H1 (cell line): ENCODE results near the gene IFNL1. TPM values are rescaled to one million over a fixed set of nuclear protein-coding genes. Genes with fewer than 3 reads are reported as not detected.
A peak's percentile ranks its signal among the peaks of the same experiment; 100 is the strongest.

Experiments
- CTCF ChIA-PET: fragments of 300-600 bp; sonication (Branson Sonifier 250); formaldehyde crosslinking; loops from one replicate; lab custom pipeline; 2021; ENCODE audit not compliant: partially characterized antibody; lab: Charles Lee
- POLR2A ChIA-PET: fragments of 300-600 bp; sonication (Branson Sonifier 250); formaldehyde crosslinking; loops from one replicate; lab custom pipeline; 2021; ENCODE audit warnings: inconsistent platforms; ENCODE audit not compliant: partially characterized antibody; lab: Charles Lee
- DNase-seq, 2 experiments: peaks; one replicate each; pipeline versions ENCODE4 v3.0.0 to v3.0.0-alpha.2; 2010 to 2022; ENCODE audit warnings: low spot score in 2 of 2, low read depth in 1 of 2, mixed read lengths in 1 of 2
- FAIRE-seq: peaks from 2 replicates; lab custom pipeline; 2011; peaks lifted over from hg19 to GRCh38; lab: Jason Lieb, UNC
- H2AFZ ChIP-seq: 2 replicates; pipeline ENCODE4 v1.8.1; 2012; ENCODE audit warnings: low read length, inconsistent platforms
- H2AK5ac ChIP-seq: 2 replicates; pipeline ENCODE4 v1.6.1; 2013; ENCODE audit warnings: low read depth, low read length
- H2BK120ac ChIP-seq: replicated peaks from 2 replicates; pipeline ENCODE3; 2013; ENCODE audit warnings: low read depth, low read length, inconsistent platforms
- H2BK12ac ChIP-seq: 2 replicates; pipeline ENCODE4 v1.6.1; 2013; ENCODE audit warnings: low read depth, low read length
- H2BK15ac ChIP-seq: 2 replicates; pipeline ENCODE4 v1.6.1; 2013; ENCODE audit warnings: low read length
- H2BK20ac ChIP-seq: 2 replicates; pipeline ENCODE4 v1.6.1; 2013; ENCODE audit warnings: low read length
- H2BK5ac ChIP-seq: 2 replicates; pipeline ENCODE4 v1.6.1; 2013; ENCODE audit warnings: low read depth, low read length
- H3K14ac ChIP-seq: 2 replicates; pipeline ENCODE4 v1.6.1; 2013; ENCODE audit warnings: inconsistent platforms; ENCODE audit not compliant: insufficient read length
- H3K18ac ChIP-seq: 2 replicates; pipeline ENCODE4 v1.6.1; 2013; ENCODE audit warnings: low read length; ENCODE audit errors: extremely low read depth
- H3K23ac ChIP-seq: 2 replicates; pipeline ENCODE4 v1.6.1; 2013; ENCODE audit warnings: inconsistent platforms; ENCODE audit not compliant: insufficient read length
- H3K23me2 ChIP-seq: 2 replicates; pipeline ENCODE4 v1.6.1; 2013; ENCODE audit warnings: low read depth, low read length
- H3K27ac ChIP-seq: 2 replicates; pipeline ENCODE4 v1.6.1; 2011; ENCODE audit warnings: low read depth, low read length, inconsistent platforms
- H3K27me3 ChIP-seq, 4 experiments: replicated peaks in 1 of 4; 1 replicate in 1 of 4; 2 replicates in 3 of 4; pipeline versions ENCODE4 v1.6.1 to v1.8.1; 2011 to 2013; ENCODE audit warnings: low read length in 3 of 4, mild to moderate bottlenecking in 3 of 4, inconsistent platforms in 2 of 4, mixed read lengths in 2 of 4, moderate library complexity in 1 of 4; ENCODE audit not compliant: control insufficient read depth in 3 of 4, insufficient read depth in 3 of 4; ENCODE audit errors: extremely low read depth in 1 of 4
- H3K36me3 ChIP-seq, 4 experiments: 2 replicates each; pipeline versions ENCODE4 v1.6.1 to v1.8.1; 2011 to 2013; ENCODE audit warnings: mild to moderate bottlenecking in 4 of 4, low read length in 3 of 4, moderate library complexity in 2 of 4, control low read depth in 1 of 4, inconsistent platforms in 1 of 4; ENCODE audit not compliant: insufficient read depth in 4 of 4, control insufficient read depth in 2 of 4
- H3K4ac ChIP-seq: replicated peaks from 2 replicates; pipeline ENCODE3; 2013; ENCODE audit warnings: low read length, low read depth, mixed read lengths, inconsistent platforms; ENCODE audit not compliant: insufficient read length
- H3K4me1 ChIP-seq, 4 experiments: replicated peaks in 1 of 4; 1 replicate in 1 of 4; 2 replicates in 3 of 4; pipeline versions ENCODE4 v1.6.1 to v1.8.1; 2011 to 2013; ENCODE audit warnings: low read length in 3 of 4, inconsistent platforms in 2 of 4, mixed read lengths in 1 of 4; ENCODE audit not compliant: insufficient read depth in 4 of 4, control insufficient read depth in 3 of 4
- H3K4me2 ChIP-seq, 2 experiments: 2 replicates each; pipeline versions ENCODE4 v1.6.1 to v1.8.1; 2011 to 2013; ENCODE audit warnings: low read depth in 2 of 2, low read length in 2 of 2, control low read depth in 1 of 2, inconsistent platforms in 1 of 2, mild to moderate bottlenecking in 1 of 2; ENCODE audit not compliant: insufficient read depth in 1 of 2
- H3K4me3 ChIP-seq, 4 experiments: fragments of 200-600, 300-600 bp in 1 of 4; sonication (generic), shearing (Covaris generic), sonication (Bioruptor Twin) in 1 of 4; 2 replicates each; pipeline versions ENCODE4 v1.5.1 to v1.8.1; 2011 to 2016; ENCODE audit warnings: low read length in 4 of 4, low read depth in 3 of 4, control low read depth in 2 of 4, inconsistent platforms in 2 of 4, mild to moderate bottlenecking in 2 of 4, mixed read lengths in 1 of 4, moderate library complexity in 1 of 4; ENCODE audit not compliant: insufficient read depth in 2 of 4; ENCODE audit errors: extremely low read depth in 1 of 4
- H3K56ac ChIP-seq: replicated peaks from 2 replicates; pipeline ENCODE3; 2013; ENCODE audit warnings: low read depth, mild to moderate bottlenecking, mixed read lengths, low read length, inconsistent platforms; ENCODE audit not compliant: insufficient read length
- H3K79me1 ChIP-seq: 2 replicates; pipeline ENCODE4 v1.6.1; 2013; ENCODE audit warnings: low read depth, low read length, control low read depth
- H3K79me2 ChIP-seq, 2 experiments: 2 replicates each; pipeline versions ENCODE4 v1.6.1 to v1.8.1; 2012 to 2013; ENCODE audit warnings: low read length in 2 of 2, mild to moderate bottlenecking in 2 of 2, inconsistent platforms in 1 of 2; ENCODE audit not compliant: insufficient read depth in 2 of 2, control insufficient read depth in 1 of 2
- H3K9ac ChIP-seq, 4 experiments: replicated peaks in 1 of 4; 1 replicate in 1 of 4; 2 replicates in 3 of 4; pipeline versions ENCODE4 v1.6.1 to v1.8.1; 2011 to 2013; ENCODE audit warnings: low read depth in 3 of 4, low read length in 3 of 4, control low read depth in 2 of 4, mild to moderate bottlenecking in 2 of 4, moderate library complexity in 2 of 4, inconsistent platforms in 1 of 4; ENCODE audit errors: extremely low read depth in 1 of 4
- H3K9me3 ChIP-seq, 2 experiments: 2 replicates each; pipeline versions ENCODE4 v1.6.1 to v1.8.1; 2012 to 2013; ENCODE audit warnings: mild to moderate bottlenecking in 2 of 2, moderate library complexity in 2 of 2, control low read depth in 1 of 2, inconsistent platforms in 1 of 2, low read depth in 1 of 2, low read length in 1 of 2, mixed read lengths in 1 of 2; ENCODE audit not compliant: insufficient read depth in 2 of 2
- H4K20me1 ChIP-seq, 2 experiments: replicated peaks in 1 of 2; 2 replicates each; pipeline versions ENCODE3 to v1.8.1; 2011 to 2013; ENCODE audit warnings: inconsistent platforms in 2 of 2, low read length in 2 of 2, mild to moderate bottlenecking in 1 of 2; ENCODE audit not compliant: insufficient read depth in 2 of 2, control insufficient read depth in 1 of 2
- H4K5ac ChIP-seq: 2 replicates; pipeline ENCODE4 v1.6.1; 2013; ENCODE audit warnings: low read length, low read depth, mixed read lengths, inconsistent platforms; ENCODE audit not compliant: insufficient read length
- H4K8ac ChIP-seq: 2 replicates; pipeline ENCODE4 v1.8.0; 2013; ENCODE audit warnings: mild to moderate bottlenecking, moderate library complexity, low read length, inconsistent platforms; ENCODE audit not compliant: insufficient read depth; ENCODE audit errors: extremely low read depth
- H4K91ac ChIP-seq: replicated peaks from 2 replicates; pipeline ENCODE3; 2013; ENCODE audit warnings: low read length, mixed read lengths, inconsistent platforms; ENCODE audit not compliant: insufficient read length
- ASH2L ChIP-seq: fragments of 200-600, 300-600 bp; sonication (generic); IDR thresholded peaks from one replicate; pipeline ENCODE4 v1.7.1; 2017; ENCODE audit warnings: low read length
- BACH1 ChIP-seq: IDR thresholded peaks from 2 replicates; pipeline ENCODE4 v1.6.1; 2012; ENCODE audit warnings: low read length, improper control_type of control experiment
- BRCA1 ChIP-seq: IDR thresholded peaks from 2 replicates; pipeline ENCODE4 v1.6.1; 2012; ENCODE audit warnings: low read depth, low read length, improper control_type of control experiment
- GABPA ChIP-seq: IDR thresholded peaks from 2 replicates; pipeline ENCODE4 v1.6.1; 2011; ENCODE audit warnings: mild to moderate bottlenecking, low read length, moderate library complexity, borderline replicate concordance; ENCODE audit not compliant: insufficient read depth
- NANOG ChIP-seq: IDR thresholded peaks from 2 replicates; pipeline ENCODE4 v1.6.1; 2011; ENCODE audit warnings: low read length, low read depth, mild to moderate bottlenecking, inconsistent platforms; ENCODE audit not compliant: insufficient read depth, poor library complexity, severe bottlenecking
- RFX5 ChIP-seq: IDR thresholded peaks from 2 replicates; pipeline ENCODE4 v1.6.1; 2011; ENCODE audit warnings: low read depth, low read length, improper control_type of control experiment, borderline replicate concordance
- SIX5 ChIP-seq: IDR thresholded peaks from 2 replicates; pipeline ENCODE4 v1.6.1; 2011; ENCODE audit warnings: mild to moderate bottlenecking, low read depth, low read length
- SP4 ChIP-seq: IDR thresholded peaks from 2 replicates; pipeline ENCODE4 v1.6.1; 2012; ENCODE audit warnings: low read length, inconsistent platforms
- TAF7 ChIP-seq: optimal IDR thresholded peaks from 2 replicates; pipeline ENCODE3; 2011; ENCODE audit warnings: low read depth, mild to moderate bottlenecking, inconsistent platforms, low read length, moderate library complexity, borderline replicate concordance
- WGBS, 2 experiments: shearing (Covaris generic) in 1 of 2; methylation state at CpG; one replicate each; pipeline versions ENCODE4 v1.1.6 to v1.1.7; 2013 to 2015; ENCODE audit warnings: low lambda C conversion rate in 2 of 2, mixed read lengths in 2 of 2, inconsistent platforms in 1 of 2, low coverage in 1 of 2, missing lambda C conversion rate in 1 of 2; ENCODE audit not compliant: insufficient replicate concordance in 2 of 2, insufficient coverage in 1 of 2, insufficient read length in 1 of 2; ENCODE audit errors: extremely low coverage in 1 of 2, missing lambda C conversion rate in 1 of 2; 5-methylcytosine and 5-hydroxymethylcytosine counted together
- polyA plus RNA-seq, 7 experiments: library from polyadenylated mRNA; depleted of rRNA in 3 of 7; stranded (reverse) in 5 of 7; unstranded in 2 of 7; fragments of >200 nt in 5 of 7; fragments of 200-250 nt in 2 of 7; gene quantifications; 1 replicate in 5 of 7; 2 replicates in 1 of 7; 4 replicates in 1 of 7; pipeline versions ENCODE4 v1.2.1 to v1.2.3, GENCODE V29; 2011 to 2013; ENCODE audit warnings: missing spikeins in 2 of 7, mixed read lengths in 2 of 7
- total RNA-seq: library from RNA; stranded (reverse); fragmentation: NEBNext Ultra II Directional; extraction: Animal tissue kit (Norgen Biotek cat#: 25700); gene quantifications from 2 replicates; pipeline ENCODE4 v1.2.1, GENCODE V29; 2021

The IFNL1 gene
- total and polyA plus RNA-seq, 2 of the 8 experiments (the other 6 are each of a cell fraction or from before 2014, with no cell fraction given) = not detected

DNA sequence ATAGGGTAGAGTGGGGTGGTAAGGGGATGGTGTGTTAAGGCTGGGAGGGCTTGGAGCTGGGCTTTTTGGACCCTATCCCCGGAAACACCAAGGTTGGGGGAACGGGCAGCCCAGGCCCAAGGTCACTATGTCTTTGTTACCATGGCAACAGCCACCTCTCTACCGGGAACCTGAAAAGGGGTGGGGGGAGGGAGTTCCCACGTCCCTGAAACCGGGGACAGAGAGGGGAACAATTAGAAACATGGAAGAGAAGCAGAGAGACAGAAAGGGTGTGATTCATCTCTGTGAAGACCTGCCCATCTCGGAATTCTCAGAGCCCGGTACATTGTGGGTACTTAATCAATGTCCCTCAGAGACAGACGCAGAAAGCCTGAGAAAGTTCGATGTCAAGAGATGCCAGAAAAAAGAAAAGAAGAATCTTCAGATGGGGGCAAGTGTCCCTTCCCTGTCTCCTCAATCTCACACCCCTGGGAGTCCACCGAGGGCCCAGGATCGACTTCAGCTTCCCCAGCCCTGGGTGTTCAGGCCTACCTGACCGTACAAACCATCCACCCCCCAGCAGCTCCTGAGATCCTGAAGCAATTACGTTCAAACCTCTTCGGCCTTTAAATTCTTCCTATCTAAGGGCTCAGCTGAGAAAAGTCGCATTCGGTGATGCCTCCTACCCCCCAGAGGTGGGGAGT is 31.3 kb downstream of the IFNL1 start:
- Histone ChIP-seq H2BK12ac (no peak overlapping the region), H2BK5ac (no peak overlapping the region), H3K9me3 (no peaks in the 10 kb centered on the region), H3K4me1 (peaks cover 0 to 6% (median 3%) of the 10 kb centered on the region in 4 experiments; a peak in 5 of 7 replicates), H2AK5ac (no peak overlapping the region), H3K4me3 (peak overlapping the region in 1 of 4 experiments; percentile 6; a peak in 1 of 8 replicates), H3K4ac (no peak overlapping the region), H4K8ac (no peak overlapping the region), H3K4me2 (peak overlapping the region in 1 of 2 experiments; percentile 32; a peak in 1 of 4 replicates), H4K91ac (no peak overlapping the region), H3K23ac (no peak overlapping the region), H3K36me3 (no peaks in the 10 kb centered on the region), H3K79me1 (no peaks in the 10 kb centered on the region), H2BK20ac (no peak overlapping the region), H2BK120ac (no peak overlapping the region), H3K9ac (no peak overlapping the region), H3K18ac (no peak overlapping the region), H2AFZ (peak overlapping the region; percentile 43; the same call in 1 of the 2 replicates)
- WGBS, 2 experiments = 67% methylated on average over 15 of the region's 16 CpGs; no CpG with 5 or more reads in 1 of the 2 experiments
- FAIRE-seq (no peak), DNase-seq (no peak)
- TF ChIP-seq GABPA = no peak
- no peak for TF ChIP-seq NANOG
- no peak for TF ChIP-seq SP4
- no peak for TF ChIP-seq TAF7
- no peak for TF ChIP-seq SIX5
- TF ChIP-seq ASH2L = no peak
- TF ChIP-seq BRCA1 = no peak
- TF ChIP-seq RFX5 = no peak
- TF ChIP-seq BACH1 = no peak
- TF ChIP-seq, all 59 proteins: peak for 0
- ChIA-PET POLR2A (interaction anchor here (0.6 to 0.7 kb wide), 2 partner anchors 159 to 198 kb away, joined by 3 to 4 read pairs; no protein-coding TSS in a partner anchor), CTCF (interaction anchor here (0.7 to 11.7 kb wide), 30 partner anchors 11 to 217 kb away, joined by 3 to 85 read pairs (median 4); partner anchors contain the start of genes SAMD4B and SYCN)
- no peaks in the 10 kb centered on the region for H4K20me1 ChIP-seq
- no peak overlapping the region for H3K14ac ChIP-seq
- H4K5ac ChIP-seq = no peak overlapping the region
- H3K27me3 ChIP-seq = no peaks in the 10 kb centered on the region
- no peak overlapping the region for H2BK15ac ChIP-seq
- H3K56ac ChIP-seq = no peak overlapping the region
- H3K27ac ChIP-seq = no peak overlapping the region
- H3K79me2 ChIP-seq = no peaks in the 10 kb centered on the region
- H3K23me2 ChIP-seq = no peaks in the 10 kb centered on the region
